ENCODE measurements around the gene SDC4.
"Not testable (repeated sequence)": the region's sequence is repeated elsewhere in the genome, so short reads cannot be mapped to it uniquely, and the experiment has no call there.

The SDC4 gene

DNA sequence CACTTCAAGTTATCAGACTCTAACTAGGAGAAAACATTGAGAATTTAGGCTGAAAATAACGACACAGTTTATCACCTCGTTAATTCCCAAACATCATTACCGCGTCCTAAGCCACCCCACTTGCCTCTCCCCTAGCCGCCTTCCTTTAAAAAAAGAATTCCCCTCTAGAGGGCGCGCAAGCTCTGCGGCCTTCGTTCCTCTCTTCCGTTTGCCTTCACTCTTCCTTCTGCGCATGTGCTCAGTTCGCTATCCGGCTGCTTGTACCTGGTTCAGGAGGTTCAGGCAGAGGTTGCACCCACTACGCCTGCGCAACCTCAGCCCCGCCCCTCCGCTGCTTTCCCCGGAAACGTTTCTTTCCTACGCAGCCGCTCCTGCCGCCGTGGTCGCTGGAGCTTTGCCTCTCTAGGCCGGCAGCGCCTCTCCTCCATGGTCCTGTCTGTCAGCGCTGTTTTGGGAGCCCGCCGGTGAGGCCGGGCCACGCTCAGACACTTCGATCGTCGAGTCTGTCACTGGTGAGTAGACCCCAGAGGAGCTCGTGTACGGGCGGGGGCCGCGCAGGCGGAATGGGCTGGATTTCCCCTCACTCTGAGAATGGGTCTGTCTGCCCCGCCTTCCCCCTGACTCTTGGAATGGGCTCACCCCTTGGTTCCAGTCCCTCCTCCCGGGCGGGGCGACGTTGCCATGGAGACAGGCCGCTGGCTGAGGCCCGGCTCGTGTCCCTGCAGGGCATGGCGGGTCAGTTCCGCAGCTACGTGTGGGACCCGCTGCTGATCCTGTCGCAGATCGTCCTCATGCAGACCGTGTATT is 14.8 kb upstream of the SDC4 start, which contains the start of gene SYS1:
Gene SYS1, plus strand, starts transcription at position 353 of the 807 bp plus-strand sequence. Its CDS starts 376 bp downstream, at position 729.
- DNase-seq (ENCODE audit: insufficient read length) (peak; percentile 81), FAIRE-seq (peak; percentile 92)
- TF ChIP-seq POLR2AphosphoS5 (IDR thresholded peaks at IDR 0.05; ENCODE audit: low read depth, low read length) = peak; percentile 75
- TF ChIP-seq POLR2A (IDR thresholded peaks at IDR 0.05; ENCODE audit: low read depth, low read length) = peak; percentile 84
- no peak; the same call in 1 of the 2 replicates for TF ChIP-seq TAF1 (IDR thresholded peaks at IDR 0.05; ENCODE audit: borderline replicate concordance, low read depth, low read length)

DNA sequence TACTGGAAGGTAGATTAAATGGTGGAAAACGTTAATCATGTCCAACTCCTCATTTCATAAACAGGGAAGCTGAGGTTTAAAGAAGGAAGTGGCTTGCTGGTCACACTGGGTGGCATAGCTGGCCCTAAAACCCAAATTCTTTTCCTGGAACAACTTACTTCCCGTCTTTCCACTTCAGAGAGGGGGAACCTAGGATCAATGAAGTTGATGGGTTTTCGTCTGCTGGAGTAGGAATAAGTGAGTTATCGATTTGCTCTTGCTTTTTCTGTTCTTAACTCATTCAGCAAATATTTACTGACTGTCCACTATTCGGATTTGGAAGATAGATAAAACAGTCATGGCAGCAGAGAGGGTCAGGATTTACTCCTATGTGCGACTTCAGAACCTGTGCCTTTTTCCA is 13.6 kb upstream of the SDC4 start:
- no peak for TF ChIP-seq POLR2AphosphoS5 (IDR thresholded peaks at IDR 0.05; ENCODE audit: low read depth, low read length)
- no peak for TF ChIP-seq POLR2A (IDR thresholded peaks at IDR 0.05; ENCODE audit: low read depth, low read length)
- TF ChIP-seq TAF1 (IDR thresholded peaks at IDR 0.05; ENCODE audit: borderline replicate concordance, low read depth, low read length) = no peak
- no peak for FAIRE-seq

DNA sequence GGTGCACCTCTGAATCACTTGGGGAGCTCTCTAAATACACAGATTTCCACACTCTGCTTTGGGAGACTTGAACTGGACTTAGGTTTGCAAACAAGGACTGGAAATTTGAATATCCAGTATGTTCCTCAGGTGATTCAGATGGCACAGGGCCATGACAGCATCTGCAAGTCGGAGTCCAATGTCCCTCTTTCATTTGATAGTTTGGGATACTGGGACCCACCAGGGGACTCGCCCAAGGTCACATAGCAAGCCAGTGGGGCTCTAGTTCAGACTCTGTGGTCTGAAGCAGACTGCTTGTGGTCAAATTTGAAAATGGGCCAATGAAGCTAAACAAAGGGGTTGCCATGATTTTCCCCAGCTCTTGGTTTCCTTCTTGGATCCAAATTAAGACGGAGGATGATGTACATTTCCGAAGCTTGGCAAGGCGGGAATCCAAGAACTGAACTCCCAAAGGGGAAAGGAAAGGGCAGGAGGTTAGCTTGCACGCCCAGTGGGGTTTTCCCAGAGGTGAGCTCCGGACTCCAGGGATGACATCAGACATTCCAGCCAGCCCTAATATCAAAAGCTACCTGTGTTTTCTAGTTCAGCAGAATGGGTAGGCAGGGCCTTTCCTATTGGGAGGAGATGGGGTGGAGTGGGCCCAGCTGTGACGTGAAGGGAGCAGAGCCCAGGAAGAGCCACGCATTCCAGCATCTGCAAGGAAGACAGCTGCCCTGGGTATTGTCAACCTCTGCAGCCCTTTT is 11.4 kb upstream of the SDC4 start:
- DNase-seq (ENCODE audit: insufficient read length) (no peak), FAIRE-seq (no peak)
- TF ChIP-seq TAF1 (IDR thresholded peaks at IDR 0.05; ENCODE audit: borderline replicate concordance, low read depth, low read length) (no peak), POLR2AphosphoS5 (IDR thresholded peaks at IDR 0.05; ENCODE audit: low read depth, low read length) (no peak), POLR2A (IDR thresholded peaks at IDR 0.05; ENCODE audit: low read depth, low read length) (no peak)

More for the DNA sequence above, 13.6 kb upstream of the SDC4 start:
- no peak for DNase-seq (ENCODE audit: insufficient read length)

DNA sequence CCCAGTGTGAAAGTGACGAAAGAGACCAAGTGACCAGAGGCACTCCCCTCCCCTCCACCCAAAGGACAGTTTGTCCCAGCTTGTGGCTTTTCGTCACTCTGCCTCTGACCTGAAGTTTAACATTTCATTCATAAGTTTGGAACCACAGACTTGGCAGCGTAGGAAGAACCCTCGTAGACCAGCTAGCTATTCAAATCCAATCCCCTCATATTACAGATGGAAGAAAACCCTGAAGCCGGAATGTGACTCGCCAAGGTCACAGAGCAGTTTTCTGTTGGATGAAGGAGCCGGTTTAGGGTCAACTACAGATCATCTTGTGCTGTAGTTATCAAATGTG is 10.8 kb upstream of the SDC4 start:
- FAIRE-seq = no peak
- TF ChIP-seq TAF1 (IDR thresholded peaks at IDR 0.05; ENCODE audit: borderline replicate concordance, low read depth, low read length) (no peak), POLR2A (IDR thresholded peaks at IDR 0.05; ENCODE audit: low read depth, low read length) (no peak), POLR2AphosphoS5 (IDR thresholded peaks at IDR 0.05; ENCODE audit: low read depth, low read length) (no peak)
- DNase-seq (ENCODE audit: insufficient read length) = no peak

DNA sequence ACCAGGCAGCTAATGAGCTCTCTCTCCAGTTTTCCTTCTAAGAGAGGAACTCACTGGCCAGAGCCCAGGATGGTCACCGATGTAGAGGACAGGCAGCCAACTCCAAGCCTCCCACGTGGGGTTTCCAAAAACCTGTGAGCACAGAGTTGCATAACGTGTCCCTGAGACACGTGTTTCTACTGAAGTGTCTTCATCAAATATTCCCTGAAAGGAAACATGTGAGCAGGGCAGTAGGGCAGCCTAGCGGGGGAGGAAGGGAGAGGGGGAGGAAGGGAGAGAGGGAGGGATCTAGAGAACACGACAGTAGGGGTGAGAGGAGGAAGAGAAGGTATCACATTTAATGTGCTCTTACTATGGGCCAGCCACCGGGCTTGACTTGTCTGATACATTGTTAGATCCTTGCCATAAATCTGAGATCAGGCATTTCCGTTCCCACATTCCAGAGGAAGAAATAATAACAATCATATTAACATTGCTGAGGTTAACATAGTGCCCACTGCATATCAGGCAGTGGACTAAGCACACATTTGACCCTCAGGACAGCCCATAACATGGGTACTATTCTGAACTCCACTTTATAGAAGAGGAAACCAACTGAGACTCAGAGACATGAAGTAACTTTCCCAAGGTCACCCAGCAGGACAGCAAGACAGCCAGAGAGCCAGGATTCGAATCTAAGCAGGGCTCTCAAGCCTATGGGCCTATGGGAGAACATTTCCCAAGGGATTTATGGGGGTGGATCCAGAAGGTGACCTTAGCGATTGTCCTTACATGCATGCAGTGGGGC is 10.3 kb upstream of the SDC4 start:
- no peak for DNase-seq (ENCODE audit: insufficient read length)
- FAIRE-seq = no peak

DNA sequence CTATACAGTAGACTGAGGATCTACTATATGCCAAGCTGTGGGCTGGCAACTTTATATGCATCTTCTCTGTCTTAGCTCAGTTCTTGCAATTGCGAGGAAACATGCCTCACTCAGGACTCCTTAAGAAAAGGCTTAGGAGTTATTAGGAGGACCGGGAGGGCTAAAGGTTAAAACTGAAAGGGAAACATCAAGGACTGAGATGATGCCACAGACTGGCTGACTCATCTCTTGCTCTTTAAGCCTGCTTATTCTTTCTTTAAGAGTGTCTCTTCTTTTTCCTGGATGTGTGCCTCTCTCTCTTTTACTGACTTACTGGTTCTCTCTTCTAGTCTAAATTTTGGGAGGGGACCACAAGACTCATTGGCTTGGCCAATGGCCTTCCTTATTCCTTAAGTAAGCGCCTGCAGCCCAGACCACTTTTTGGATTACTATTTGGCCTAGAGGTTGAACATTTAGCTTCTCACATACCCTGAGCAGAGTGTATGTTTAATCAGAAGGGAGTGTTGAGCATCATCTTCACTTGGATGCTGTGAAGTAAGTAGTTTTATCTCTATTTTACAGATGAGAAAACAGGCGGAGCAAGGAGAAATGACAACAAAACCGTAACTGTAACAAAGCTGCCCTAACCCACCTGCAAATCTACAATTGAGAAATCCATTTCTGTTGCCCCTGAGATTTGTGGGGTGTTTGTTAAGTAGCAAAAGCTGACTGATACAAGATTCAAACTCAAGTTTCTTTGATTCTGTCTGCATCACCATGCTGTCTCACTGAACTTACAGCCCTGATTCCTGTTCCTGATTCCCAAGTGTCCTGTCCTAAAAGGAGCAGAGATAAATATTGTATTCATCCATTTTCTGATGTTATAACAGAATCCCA is 7.2 kb upstream of the SDC4 start:
- DNase-seq (ENCODE audit: insufficient read length) = no peak

More for the DNA sequence above, 10.3 kb upstream of the SDC4 start:
- no peak for TF ChIP-seq TAF1 (IDR thresholded peaks at IDR 0.05; ENCODE audit: borderline replicate concordance, low read depth, low read length)
- no peak for TF ChIP-seq POLR2AphosphoS5 (IDR thresholded peaks at IDR 0.05; ENCODE audit: low read depth, low read length)
- no peak for TF ChIP-seq POLR2A (IDR thresholded peaks at IDR 0.05; ENCODE audit: low read depth, low read length)

DNA sequence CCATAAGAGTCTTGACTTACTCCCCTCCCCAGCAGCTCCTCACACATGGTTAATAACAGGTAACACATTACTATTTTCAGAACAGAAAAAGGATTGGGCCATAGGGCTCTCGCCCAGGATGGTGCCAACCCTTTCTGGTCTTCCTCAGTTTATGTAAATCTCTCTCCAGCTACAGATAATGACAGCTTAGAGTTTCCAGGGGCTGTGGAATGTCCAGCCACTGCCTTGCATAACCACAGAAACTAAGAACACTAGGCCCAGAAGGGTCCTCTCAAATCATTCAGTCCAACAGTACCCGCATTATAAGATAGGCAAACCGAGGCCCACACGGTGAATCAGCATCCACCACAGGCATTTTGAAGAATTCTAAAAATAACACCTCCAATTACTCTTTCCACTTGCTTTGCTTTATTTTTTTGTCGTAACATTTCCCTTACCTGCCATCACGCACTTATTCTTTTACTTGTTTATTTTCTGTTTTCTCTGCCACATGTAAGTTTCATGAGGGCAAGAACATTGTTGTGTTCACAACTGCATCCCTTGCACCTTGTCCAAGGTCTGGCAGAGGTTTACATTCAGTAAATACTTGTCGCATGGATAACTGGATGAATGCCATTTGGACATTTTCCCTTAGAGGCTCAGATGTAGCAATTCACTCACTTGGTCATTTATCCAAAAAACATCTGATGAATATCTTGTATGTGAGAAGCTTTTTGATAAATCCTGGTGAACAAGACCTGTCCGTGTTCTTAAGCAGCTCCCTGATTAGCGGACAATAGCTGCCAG is 6.4 kb upstream of the SDC4 start:
- FAIRE-seq (no peak), DNase-seq (ENCODE audit: insufficient read length) (no peak)
- no peak for TF ChIP-seq TAF1 (IDR thresholded peaks at IDR 0.05; ENCODE audit: borderline replicate concordance, low read depth, low read length)
- TF ChIP-seq POLR2A (IDR thresholded peaks at IDR 0.05; ENCODE audit: low read depth, low read length) = no peak
- no peak for TF ChIP-seq POLR2AphosphoS5 (IDR thresholded peaks at IDR 0.05; ENCODE audit: low read depth, low read length)

More for the DNA sequence above, 7.2 kb upstream of the SDC4 start:
- FAIRE-seq = no peak
- TF ChIP-seq POLR2AphosphoS5 (IDR thresholded peaks at IDR 0.05; ENCODE audit: low read depth, low read length) = no peak
- TF ChIP-seq POLR2A (IDR thresholded peaks at IDR 0.05; ENCODE audit: low read depth, low read length) = no peak
- no peak for TF ChIP-seq TAF1 (IDR thresholded peaks at IDR 0.05; ENCODE audit: borderline replicate concordance, low read depth, low read length)

DNA sequence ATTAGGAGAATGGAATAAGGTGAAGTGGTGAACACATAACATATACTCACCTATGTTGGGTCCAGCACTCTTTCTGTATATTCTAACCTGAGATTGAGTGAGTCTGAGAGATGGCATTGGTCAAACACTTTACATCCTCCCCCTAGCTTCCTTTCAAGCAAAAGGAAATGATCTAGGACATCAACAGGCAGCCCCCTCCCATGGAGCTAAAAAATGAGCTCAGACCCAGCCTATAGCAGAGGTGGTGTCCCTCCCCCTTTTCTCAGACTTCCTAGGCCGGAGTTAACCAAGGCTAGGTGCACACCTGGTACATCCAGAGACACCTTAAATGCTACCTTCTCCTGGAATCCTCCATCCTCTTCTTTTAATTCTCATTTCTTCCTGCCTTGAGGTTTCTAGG is 5.5 kb upstream of the SDC4 start:
- TF ChIP-seq POLR2A (IDR thresholded peaks at IDR 0.05; ENCODE audit: low read depth, low read length) (no peak), TAF1 (IDR thresholded peaks at IDR 0.05; ENCODE audit: borderline replicate concordance, low read depth, low read length) (no peak), POLR2AphosphoS5 (IDR thresholded peaks at IDR 0.05; ENCODE audit: low read depth, low read length) (no peak)
- FAIRE-seq = no peak
- DNase-seq (ENCODE audit: insufficient read length) = no peak

DNA sequence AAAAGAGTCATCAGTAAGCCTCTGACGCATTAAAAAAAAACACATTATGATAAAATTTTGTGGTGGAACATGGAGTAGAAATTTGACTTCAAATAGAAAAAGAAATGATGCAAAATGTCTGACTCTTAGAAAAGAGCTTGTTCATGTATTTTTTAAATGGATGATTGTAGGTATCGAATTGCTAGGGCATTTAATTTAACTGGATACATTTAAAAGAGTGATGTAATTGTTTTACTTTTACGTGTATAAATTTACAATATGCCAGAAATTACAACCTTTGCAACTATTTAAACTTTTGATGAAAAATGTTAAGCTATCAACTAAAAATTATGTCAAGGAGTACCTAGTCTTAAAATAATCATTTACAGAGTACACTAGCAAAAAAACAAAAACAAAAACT is 4.5 kb upstream of the SDC4 start:
- FAIRE-seq = no peak
- no peak for DNase-seq (ENCODE audit: insufficient read length)
- TF ChIP-seq POLR2A (IDR thresholded peaks at IDR 0.05; ENCODE audit: low read depth, low read length) (no peak), POLR2AphosphoS5 (IDR thresholded peaks at IDR 0.05; ENCODE audit: low read depth, low read length) (no peak), TAF1 (IDR thresholded peaks at IDR 0.05; ENCODE audit: borderline replicate concordance, low read depth, low read length) (no peak)

DNA sequence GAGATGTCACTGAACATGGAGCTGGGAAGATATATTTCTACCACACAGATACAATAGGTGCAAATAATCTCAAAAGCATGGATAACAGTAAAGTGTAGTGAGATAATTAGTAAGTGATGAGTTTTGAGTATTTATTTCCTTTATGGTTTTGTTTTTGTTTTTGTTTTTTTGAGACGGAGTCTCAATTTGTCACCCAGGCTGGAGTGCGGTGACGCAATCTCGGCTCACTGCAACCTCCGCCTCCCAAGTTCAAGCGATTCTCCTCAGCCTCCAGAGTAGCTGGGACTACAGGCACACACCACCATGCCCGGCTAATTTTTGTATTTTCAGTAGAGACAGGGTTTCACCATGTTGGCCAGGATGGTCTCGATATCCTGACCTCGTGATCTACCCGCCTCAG is 2.6 kb upstream of the SDC4 start:
- FAIRE-seq; DNase-seq (ENCODE audit: insufficient read length): not testable (repeated sequence)
